OCI-LY3 (cell line): Measurements from ENCODE around the gene PRPF6.
"Not testable (repeated sequence)": the region's sequence is repeated elsewhere in the genome, so short reads cannot be mapped to it uniquely, and the experiment has no call there.

ENCODE experiments used
- EZH2phosphoT487 ChIP-seq: fragments of 200-600 bp; shearing (Covaris generic); IDR thresholded peaks from 2 replicates; pipeline ENCODE4 v1.6.1; 2018; ENCODE audit warnings: antibody characterized with exemption, mixed run types, low read depth
- TF ChIP-seq, protein P1 (sequence below): fragments of 200-600, 300-600 bp; sonication (generic); IDR thresholded peaks from 2 replicates; pipeline ENCODE4 v1.5.1; 2014; ENCODE audit warnings: antibody characterized with exemption, low read length, low read depth

DNA sequence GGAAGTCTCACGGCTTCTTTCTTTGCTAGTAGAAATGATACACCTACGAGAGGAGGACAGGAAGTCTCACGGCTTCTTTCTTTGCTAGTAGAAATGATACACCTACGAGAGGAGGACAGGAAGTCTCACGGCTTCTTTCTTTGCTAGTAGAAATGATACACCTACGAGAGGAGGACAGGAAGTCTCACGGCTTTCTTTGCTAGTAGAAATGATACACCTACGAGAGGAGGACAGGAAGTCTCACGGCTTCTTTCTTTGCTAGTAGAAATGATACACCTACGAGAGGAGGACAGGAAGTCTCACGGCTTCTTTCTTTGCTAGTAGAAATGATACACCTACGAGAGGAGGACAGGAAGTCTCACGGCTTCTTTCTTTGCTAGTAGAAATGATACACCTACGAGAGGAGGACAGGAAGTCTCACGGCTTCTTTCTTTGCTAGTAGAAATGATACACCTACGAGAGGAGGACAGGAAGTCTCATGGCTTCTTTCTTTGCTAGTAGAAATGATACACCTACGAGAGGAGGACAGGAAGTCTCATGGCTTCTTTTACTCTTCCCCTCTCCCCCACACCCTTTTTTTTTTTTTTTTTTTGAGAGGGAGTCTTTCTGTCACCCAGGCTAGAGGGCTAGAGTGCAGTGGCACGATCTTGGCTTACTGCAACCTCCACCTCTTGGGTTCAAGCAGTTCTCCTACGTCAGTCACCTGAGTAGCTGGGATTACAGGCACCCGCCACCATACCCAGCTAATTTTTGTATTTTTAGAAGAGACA is 31.6 kb downstream of the PRPF6 start:
- TF ChIP-seq, protein P1, sequence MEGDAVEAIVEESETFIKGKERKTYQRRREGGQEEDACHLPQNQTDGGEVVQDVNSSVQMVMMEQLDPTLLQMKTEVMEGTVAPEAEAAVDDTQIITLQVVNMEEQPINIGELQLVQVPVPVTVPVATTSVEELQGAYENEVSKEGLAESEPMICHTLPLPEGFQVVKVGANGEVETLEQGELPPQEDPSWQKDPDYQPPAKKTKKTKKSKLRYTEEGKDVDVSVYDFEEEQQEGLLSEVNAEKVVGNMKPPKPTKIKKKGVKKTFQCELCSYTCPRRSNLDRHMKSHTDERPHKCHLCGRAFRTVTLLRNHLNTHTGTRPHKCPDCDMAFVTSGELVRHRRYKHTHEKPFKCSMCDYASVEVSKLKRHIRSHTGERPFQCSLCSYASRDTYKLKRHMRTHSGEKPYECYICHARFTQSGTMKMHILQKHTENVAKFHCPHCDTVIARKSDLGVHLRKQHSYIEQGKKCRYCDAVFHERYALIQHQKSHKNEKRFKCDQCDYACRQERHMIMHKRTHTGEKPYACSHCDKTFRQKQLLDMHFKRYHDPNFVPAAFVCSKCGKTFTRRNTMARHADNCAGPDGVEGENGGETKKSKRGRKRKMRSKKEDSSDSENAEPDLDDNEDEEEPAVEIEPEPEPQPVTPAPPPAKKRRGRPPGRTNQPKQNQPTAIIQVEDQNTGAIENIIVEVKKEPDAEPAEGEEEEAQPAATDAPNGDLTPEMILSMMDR: not testable (repeated sequence)
- not testable (repeated sequence) for TF ChIP-seq EZH2phosphoT487
